ENCODE measurements around the gene CLDN19. TPM values are rescaled to one million over a fixed set of nuclear protein-coding genes. Genes with fewer than 3 reads are reported as not detected.

CLDN19 gene
- total and polyA plus RNA-seq, 5 donors from 2014 or later = not detected

- H3K4me3 Mint-ChIP-seq = peak within 1 kb of the TSS in 1 of 4 donors; percentile 94
- peaks cover 4% of the 10 kb centered on the region for H3K27me3 Mint-ChIP-seq
- H3K27ac Mint-ChIP-seq = peak within 1 kb of the TSS; percentile 92 to 98 (median 96)
Observed at GRCh38 chr1:42766741-42767509, 26.9 kb upstream of the CLDN19 start, which contains the start of the genes C1orf50 and P3H1. Gene C1orf50 (plus strand): TSS chr1:42767249. CDS start chr1:42767312, 63 bp downstream. Gene P3H1 (minus strand): TSS chr1:42767028. CDS start chr1:42766971, 57 bp downstream.

GRCh38 chr1:42765832-42766740 lies 26.1 kb upstream of the CLDN19 start:
- peak in 1 of 2 donors; percentile 0 for ATAC-seq (ENCODE audit: low read depth in 2 of 2)
- H3K4me1 ChIP-seq (ENCODE audit: control insufficient read depth, insufficient read depth, low read length, poor library complexity, severe bottlenecking) = peaks cover 46% of the 10 kb centered on the region
- H3K27ac ChIP-seq (ENCODE audit: insufficient read depth, low read length, poor library complexity, severe bottlenecking) = peak overlapping the region; percentile 64
- no peaks in the 10 kb centered on the region for H3K27me3 ChIP-seq (ENCODE audit: control insufficient read depth, insufficient read depth, low read length)
- Mint-ChIP-seq H3K9me3 (no peaks in the 10 kb centered on the region), H3K4me3 (peak overlapping the region in 1 of 4 donors; percentile 94), H3K27ac (peak overlapping the region in 1 of 3 donors; percentile 92), H3K27me3 (peaks cover 4% of the 10 kb centered on the region), H3K4me1 (peaks cover 9 to 48% (median 24%) of the 10 kb centered on the region in 4 donors), H3K36me3 (peaks cover 4% of the 10 kb centered on the region)
- peak in 2 of 3 donors; percentile 23 to 50 for DNase-seq
- H3K9me3 ChIP-seq (ENCODE audit: control insufficient read depth in 2 of 2, low read length in 2 of 2) = no peaks in the 10 kb centered on the region
- H3K4me3 ChIP-seq (ENCODE audit: low read depth, low read length) = peak overlapping the region; percentile 88
- H3K36me3 ChIP-seq (ENCODE audit: control insufficient read depth, insufficient read depth, low read length) = peaks cover 9% of the 10 kb centered on the region

More at GRCh38 chr1:42766741-42767509, 26.9 kb upstream of the CLDN19 start, which contains the start of the genes C1orf50 and P3H1:
- no peaks in the 10 kb centered on the region for H3K9me3 Mint-ChIP-seq
- Histone ChIP-seq H3K36me3 (ENCODE audit: control insufficient read depth, insufficient read depth, low read length) (peaks cover 4% of the 10 kb centered on the region), H3K27me3 (ENCODE audit: control insufficient read depth, insufficient read depth, low read length) (no peaks in the 10 kb centered on the region), H3K9me3 (ENCODE audit: control insufficient read depth in 2 of 2, low read length in 2 of 2) (no peaks in the 10 kb centered on the region), H3K27ac (ENCODE audit: insufficient read depth, low read length, poor library complexity, severe bottlenecking) (peak within 1 kb of the TSS; percentile 88), H3K4me1 (ENCODE audit: control insufficient read depth, insufficient read depth, low read length, poor library complexity, severe bottlenecking) (peaks cover 49% of the 10 kb centered on the region), H3K4me3 (ENCODE audit: low read depth, low read length) (peak within 1 kb of the TSS; percentile 89)
- H3K4me1 Mint-ChIP-seq = peaks cover 10 to 49% (median 26%) of the 10 kb centered on the region in 4 donors
- peaks cover 4% of the 10 kb centered on the region for H3K36me3 Mint-ChIP-seq
- DNase-seq = peak; percentile 100
- peak; percentile 92 to 93 for ATAC-seq (ENCODE audit: low read depth in 2 of 2)

DNA sequence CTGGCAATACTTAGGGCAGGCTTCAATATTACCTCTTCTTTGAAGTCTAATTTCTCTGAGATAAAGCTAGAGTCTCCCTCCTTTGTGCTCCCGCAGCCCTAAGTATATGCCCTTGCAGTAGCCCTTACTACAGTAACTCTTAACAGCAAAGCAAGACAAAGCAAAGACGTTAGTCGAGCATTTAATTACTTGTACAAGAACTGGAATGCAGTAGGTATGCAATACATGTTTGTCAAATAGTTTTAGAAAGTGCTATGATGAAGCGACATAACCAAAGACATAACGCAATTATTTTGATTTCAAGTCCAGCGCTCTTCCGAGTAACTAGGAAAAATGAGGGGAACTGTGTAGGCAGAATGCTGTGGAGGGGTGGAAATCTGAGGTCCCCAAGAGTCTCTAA lies 25.2 kb upstream of the CLDN19 start:
- H3K4me3 ChIP-seq (ENCODE audit: low read depth, low read length) = peak overlapping the region; percentile 88
- peaks cover 38% of the 10 kb centered on the region for H3K4me1 ChIP-seq (ENCODE audit: control insufficient read depth, insufficient read depth, low read length, poor library complexity, severe bottlenecking)
- Mint-ChIP-seq H3K27ac (no peak overlapping the region), H3K36me3 (peaks cover 4% of the 10 kb centered on the region), H3K9me3 (no peaks in the 10 kb centered on the region), H3K4me1 (peaks cover 4 to 41% (median 18%) of the 10 kb centered on the region in 4 donors), H3K4me3 (no peak overlapping the region), H3K27me3 (peaks cover 4% of the 10 kb centered on the region)
- DNase-seq (no peak), ATAC-seq (ENCODE audit: low read depth in 2 of 2) (no peak)
- peaks cover 9% of the 10 kb centered on the region for H3K36me3 ChIP-seq (ENCODE audit: control insufficient read depth, insufficient read depth, low read length)
- H3K27me3 ChIP-seq (ENCODE audit: control insufficient read depth, insufficient read depth, low read length) = no peaks in the 10 kb centered on the region
- no peak overlapping the region for H3K27ac ChIP-seq (ENCODE audit: insufficient read depth, low read length, poor library complexity, severe bottlenecking)
- no peaks in the 10 kb centered on the region for H3K9me3 ChIP-seq (ENCODE audit: control insufficient read depth in 2 of 2, low read length in 2 of 2)

DNA sequence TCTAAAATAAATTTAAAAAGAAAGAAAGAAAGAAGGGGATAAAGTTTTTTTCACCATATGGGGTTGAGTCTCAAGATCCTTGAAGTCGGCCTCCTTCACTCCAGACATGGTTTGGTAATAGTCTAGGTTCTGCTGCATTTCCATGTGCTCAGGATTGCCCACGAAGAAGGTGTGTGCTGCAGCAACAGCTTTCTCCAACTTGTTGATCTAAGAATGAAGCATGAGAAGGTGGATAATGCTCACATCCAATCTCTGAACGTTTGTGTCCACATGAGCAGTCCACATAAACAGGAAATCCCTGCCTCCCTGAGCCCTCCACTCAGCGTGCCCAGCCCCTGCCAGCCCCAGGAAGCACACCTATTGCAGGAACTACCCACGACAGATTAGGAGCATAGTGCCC lies 22.2 kb upstream of the CLDN19 start:
- peaks cover 29% of the 10 kb centered on the region for H3K36me3 ChIP-seq (ENCODE audit: control insufficient read depth, insufficient read depth, low read length)
- H3K4me3 ChIP-seq (ENCODE audit: low read depth, low read length) = no peak overlapping the region
- no peaks in the 10 kb centered on the region for H3K27me3 Mint-ChIP-seq
- DNase-seq (no peak), ATAC-seq (ENCODE audit: low read depth in 2 of 2) (no peak)
- H3K4me3 Mint-ChIP-seq = peak overlapping the region in 1 of 4 donors; percentile 51
- H3K27ac Mint-ChIP-seq = no peak overlapping the region
- H3K9me3 Mint-ChIP-seq = no peaks in the 10 kb centered on the region
- H3K27ac ChIP-seq (ENCODE audit: insufficient read depth, low read length, poor library complexity, severe bottlenecking) = no peak overlapping the region
- H3K27me3 ChIP-seq (ENCODE audit: control insufficient read depth, insufficient read depth, low read length) = no peaks in the 10 kb centered on the region
- H3K4me1 ChIP-seq (ENCODE audit: control insufficient read depth, insufficient read depth, low read length, poor library complexity, severe bottlenecking) = peaks cover 18% of the 10 kb centered on the region
- H3K36me3 Mint-ChIP-seq = peaks cover 11% of the 10 kb centered on the region
- peaks cover 0 to 13% (median 3%) of the 10 kb centered on the region in 4 donors for H3K4me1 Mint-ChIP-seq
- no peaks in the 10 kb centered on the region for H3K9me3 ChIP-seq (ENCODE audit: control insufficient read depth in 2 of 2, low read length in 2 of 2)

GRCh38 chr1:42761567-42761966 lies 21.5 kb upstream of the CLDN19 start:
- H3K27ac ChIP-seq (ENCODE audit: insufficient read depth, low read length, poor library complexity, severe bottlenecking) = no peak overlapping the region

GRCh38 chr1:42759114-42759513 lies 19.1 kb upstream of the CLDN19 start:
- no peaks in the 10 kb centered on the region for H3K27me3 Mint-ChIP-seq
- H3K4me1 Mint-ChIP-seq = peaks cover 4 to 12% (median 7%) of the 10 kb centered on the region in 4 donors
- no peak overlapping the region for H3K27ac Mint-ChIP-seq
- no peak overlapping the region for H3K27ac ChIP-seq (ENCODE audit: insufficient read depth, low read length, poor library complexity, severe bottlenecking)
- no peaks in the 10 kb centered on the region for H3K9me3 ChIP-seq (ENCODE audit: control insufficient read depth in 2 of 2, low read length in 2 of 2)
- peaks cover 55% of the 10 kb centered on the region for H3K36me3 ChIP-seq (ENCODE audit: control insufficient read depth, insufficient read depth, low read length)
- H3K4me1 ChIP-seq (ENCODE audit: control insufficient read depth, insufficient read depth, low read length, poor library complexity, severe bottlenecking) = no peaks in the 10 kb centered on the region
- no peak overlapping the region for H3K4me3 ChIP-seq (ENCODE audit: low read depth, low read length)
- H3K36me3 Mint-ChIP-seq = peaks cover 34% of the 10 kb centered on the region
- no peak for DNase-seq
- H3K9me3 Mint-ChIP-seq = no peaks in the 10 kb centered on the region
- no peaks in the 10 kb centered on the region for H3K27me3 ChIP-seq (ENCODE audit: control insufficient read depth, insufficient read depth, low read length)
- H3K4me3 Mint-ChIP-seq = no peak overlapping the region
- no peak for ATAC-seq (ENCODE audit: low read depth in 2 of 2)

More at GRCh38 chr1:42761567-42761966, 21.5 kb upstream of the CLDN19 start:
- Mint-ChIP-seq H3K9me3 (no peaks in the 10 kb centered on the region), H3K4me1 (peaks cover 4 to 15% (median 6%) of the 10 kb centered on the region in 4 donors), H3K4me3 (no peak overlapping the region), H3K36me3 (peaks cover 18% of the 10 kb centered on the region), H3K27ac (peak overlapping the region in 1 of 3 donors; percentile 56), H3K27me3 (no peaks in the 10 kb centered on the region)
- H3K9me3 ChIP-seq (ENCODE audit: control insufficient read depth in 2 of 2, low read length in 2 of 2) = no peaks in the 10 kb centered on the region
- peaks cover 31% of the 10 kb centered on the region for H3K36me3 ChIP-seq (ENCODE audit: control insufficient read depth, insufficient read depth, low read length)
- H3K27me3 ChIP-seq (ENCODE audit: control insufficient read depth, insufficient read depth, low read length) = no peaks in the 10 kb centered on the region
- no peak for DNase-seq
- peaks cover 18% of the 10 kb centered on the region for H3K4me1 ChIP-seq (ENCODE audit: control insufficient read depth, insufficient read depth, low read length, poor library complexity, severe bottlenecking)
- no peak overlapping the region for H3K4me3 ChIP-seq (ENCODE audit: low read depth, low read length)
- no peak for ATAC-seq (ENCODE audit: low read depth in 2 of 2)

- Histone ChIP-seq H3K27ac (ENCODE audit: insufficient read depth, low read length, poor library complexity, severe bottlenecking) (no peak overlapping the region), H3K4me3 (ENCODE audit: low read depth, low read length) (no peak overlapping the region), H3K9me3 (ENCODE audit: control insufficient read depth in 2 of 2, low read length in 2 of 2) (no peaks in the 10 kb centered on the region), H3K27me3 (ENCODE audit: control insufficient read depth, insufficient read depth, low read length) (no peaks in the 10 kb centered on the region), H3K36me3 (ENCODE audit: control insufficient read depth, insufficient read depth, low read length) (peaks cover 59% of the 10 kb centered on the region), H3K4me1 (ENCODE audit: control insufficient read depth, insufficient read depth, low read length, poor library complexity, severe bottlenecking) (no peaks in the 10 kb centered on the region)
- no peak for ATAC-seq (ENCODE audit: low read depth in 2 of 2)
- DNase-seq = no peak
- H3K4me3 Mint-ChIP-seq = no peak overlapping the region
- H3K27me3 Mint-ChIP-seq = no peaks in the 10 kb centered on the region
- H3K27ac Mint-ChIP-seq = no peak overlapping the region
- H3K9me3 Mint-ChIP-seq = no peaks in the 10 kb centered on the region
- H3K36me3 Mint-ChIP-seq = peaks cover 39% of the 10 kb centered on the region
- H3K4me1 Mint-ChIP-seq = peaks cover 4 to 12% (median 7%) of the 10 kb centered on the region in 4 donors
Observed at GRCh38 chr1:42758641-42759040, 18.6 kb upstream of the CLDN19 start.

Data from CD4-positive, CD25-positive, alpha-beta regulatory T cell (primary cell).